Epithelial cell of prostate (primary cell): ENCODE measurements around the gene TRAFD1.

Experiments
- DNase-seq: peaks from one replicate; pipeline ENCODE4 v3.0.0-alpha.2; 2011; ENCODE audit warnings: low read depth, low spot score
- H3K27ac ChIP-seq: fragments of 450-650 bp; 2 replicates; pipeline ENCODE4 v1.5.1; 2017; ENCODE audit warnings: mild to moderate bottlenecking

The TRAFD1 gene

DNA sequence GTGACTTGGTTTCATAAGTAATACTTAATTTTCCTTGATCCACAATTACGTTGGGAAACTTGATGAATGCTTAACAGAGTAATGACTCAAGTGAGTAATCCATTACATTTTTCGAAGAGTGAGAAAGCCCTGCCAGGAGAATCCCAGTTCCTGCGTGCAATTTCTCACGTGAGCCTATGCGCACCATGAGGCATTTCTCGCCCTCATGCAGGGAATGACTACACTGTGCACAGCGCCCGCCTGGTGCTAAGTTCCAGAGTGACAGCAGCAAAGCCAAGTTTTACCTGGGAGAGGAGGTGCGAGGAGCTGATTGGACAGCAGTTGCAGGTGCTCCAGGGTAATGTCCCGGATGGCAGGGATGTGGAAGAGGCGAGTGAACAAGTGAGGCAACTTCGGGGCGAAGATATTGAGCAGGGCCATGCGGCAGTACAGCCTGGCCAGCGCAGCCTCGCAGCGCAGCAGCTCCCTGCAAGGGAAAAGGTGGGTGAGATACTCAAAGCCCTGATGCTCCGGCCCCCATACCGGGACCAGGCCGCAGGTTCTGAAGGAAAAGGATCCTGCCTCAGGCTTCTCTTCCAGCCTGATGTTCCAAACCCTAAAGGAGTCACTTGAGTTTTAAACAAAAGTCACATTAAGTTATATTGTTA is 69.4 kb downstream of the TRAFD1 start:
- no peak for DNase-seq
- H3K27ac ChIP-seq: no peak overlapping the region

DNA sequence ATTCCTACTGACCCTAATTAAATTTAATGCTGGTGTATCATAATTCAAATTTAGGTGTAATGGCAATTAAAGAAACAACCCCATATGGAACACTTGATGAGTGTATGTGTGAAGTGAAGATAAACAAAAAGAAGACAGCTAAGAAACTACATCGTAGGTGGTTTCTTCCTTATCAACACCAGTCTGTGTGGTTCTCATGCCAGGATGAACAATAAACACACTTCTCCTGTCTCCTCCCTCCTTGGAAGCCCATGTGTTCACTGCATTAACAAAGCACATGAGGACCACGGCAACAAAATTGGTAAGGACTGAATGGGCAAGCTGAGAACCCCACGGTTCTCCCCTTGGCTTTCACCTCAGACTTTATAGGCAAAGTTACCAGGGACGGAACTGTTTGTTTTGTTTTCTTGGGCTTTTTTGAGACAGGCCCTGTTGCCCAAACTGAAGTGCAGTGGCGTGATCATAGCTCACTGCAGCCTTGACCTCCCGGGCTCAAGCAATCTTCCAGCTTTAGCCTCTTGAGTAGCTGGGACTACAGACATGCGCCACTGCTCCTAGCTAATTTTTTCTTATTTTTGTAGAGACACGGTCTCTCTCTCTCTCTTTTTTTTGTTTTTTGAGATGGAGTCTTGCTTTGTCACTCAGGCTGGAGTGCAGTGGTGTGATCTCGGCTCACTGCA is 71.0 kb downstream of the TRAFD1 start:
- no peak for DNase-seq
- no peak overlapping the region for H3K27ac ChIP-seq

DNA sequence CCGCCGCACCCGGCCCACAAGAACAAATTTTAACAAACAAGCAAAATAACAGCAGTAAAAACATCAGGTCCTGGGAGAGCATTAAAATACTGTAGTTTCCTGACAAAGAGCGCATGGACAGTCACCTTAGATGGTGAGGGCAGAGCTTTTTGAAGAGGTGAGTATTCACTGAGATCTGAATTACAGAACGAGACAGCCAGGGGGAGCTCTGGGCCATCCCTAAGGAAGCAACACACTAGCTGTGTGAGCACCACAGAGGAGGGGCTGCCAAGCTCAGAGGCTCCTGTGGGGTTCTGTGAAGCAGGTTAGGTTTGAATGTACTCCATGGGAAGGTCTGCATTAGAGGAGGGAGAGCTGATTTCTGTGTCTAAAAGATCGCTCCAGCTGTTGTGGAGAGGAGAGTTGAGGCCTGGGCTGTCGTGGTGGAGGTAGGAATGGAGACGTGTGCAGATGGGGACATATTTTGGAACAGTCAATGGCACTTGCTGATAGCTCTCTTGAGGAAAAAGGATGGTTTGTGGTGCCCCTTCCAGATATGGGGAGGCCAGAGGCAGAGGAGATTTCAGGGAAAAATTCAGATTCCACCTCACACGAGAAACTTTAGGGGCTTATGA is 72.9 kb downstream of the TRAFD1 start:
- no peak overlapping the region for H3K27ac ChIP-seq
- DNase-seq: no peak

DNA sequence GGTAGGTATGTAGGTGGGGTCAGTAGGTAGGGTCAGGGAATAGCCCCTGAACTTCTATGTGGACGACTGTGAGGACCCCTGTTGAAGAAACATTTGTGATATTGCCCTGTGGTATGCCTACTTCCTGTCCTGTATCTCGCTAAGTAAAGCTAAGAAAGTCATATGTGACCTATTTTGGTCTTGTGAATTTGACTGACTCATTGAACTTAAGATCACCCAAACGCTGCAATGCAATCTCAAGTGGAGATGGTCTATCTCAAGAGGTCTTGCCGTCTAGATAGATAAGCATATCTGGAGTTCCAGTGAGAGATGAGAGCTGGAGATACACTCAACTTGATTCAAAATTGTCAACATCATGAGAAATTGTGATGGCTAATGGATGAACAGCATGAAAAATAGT is 73.8 kb downstream of the TRAFD1 start:
- DNase-seq: no peak
- H3K27ac ChIP-seq: no peak overlapping the region
